Breast epithelium (tissue), 4 donors: ENCODE data around the gene HIGD1B. TPM values are rescaled to one million over a fixed set of nuclear protein-coding genes. Genes with fewer than 3 reads are reported as not detected.

Experiments
- DNase-seq, 2 donors: peaks; one replicate each; pipeline ENCODE4 v3.0.0-alpha.2; 2019; ENCODE audit warnings: low spot score in 2 of 2
- H3K27ac ChIP-seq, 2 donors: fragments of 200-600 bp; sonication (generic) in 1 of 2; one replicate each; pipeline ENCODE4 v1.5.1; 2016 to 2019; ENCODE audit warnings: mild to moderate bottlenecking in 1 of 2
- H3K27me3 ChIP-seq, 2 donors: fragments of 200-600 bp; sonication (generic) in 1 of 2; one replicate each; pipeline versions ENCODE4 v1.5.1 to v1.6.0; 2017 to 2019; ENCODE audit warnings: control low read depth in 1 of 2, mild to moderate bottlenecking in 1 of 2
- H3K36me3 ChIP-seq: fragments of 200-600 bp; one replicate; pipeline ENCODE4 v1.5.1; 2019
- H3K4me1 ChIP-seq, 2 donors: fragments of 200-600 bp; sonication (generic); one replicate each; pipeline ENCODE4 v1.5.1; 2016 to 2019; ENCODE audit warnings: control low read depth in 1 of 2
- H3K4me3 ChIP-seq, 3 donors: fragments of 200-600 bp; sonication (generic); 1 replicate in 2 of 3; 2 replicates in 1 of 3; pipeline ENCODE4 v1.5.1; 2016 to 2019; ENCODE audit warnings: mild to moderate bottlenecking in 3 of 3, moderate library complexity in 2 of 3
- H3K9me3 ChIP-seq, 2 donors: fragments of 200-600 bp; sonication (generic) in 1 of 2; one replicate each; pipeline ENCODE4 v1.5.1; 2016 to 2019; ENCODE audit warnings: control low read depth in 1 of 2
- POLR2A ChIP-seq: fragments of 450-650 bp; IDR thresholded peaks from one replicate; pipeline ENCODE4 v1.6.1; 2016; ENCODE audit warnings: antibody characterized with exemption, mild to moderate bottlenecking, moderate library complexity
- POLR2AphosphoS5 ChIP-seq, 3 donors: sonication (generic); formaldehyde crosslinking; IDR thresholded peaks; one replicate each; pipeline ENCODE4 v1.6.1; 2017; ENCODE audit warnings: antibody characterized with exemption in 3 of 3
- intact Hi-C: fragments of 100-400 bp; cut with DNase I; formaldehyde crosslinking; loops from one replicate; pipeline ENCODE4 v1.15.1; 2023; ENCODE audit warnings: low total_unique reads
- total RNA-seq, 3 donors: library from RNA; depleted of rRNA; stranded (reverse); fragments of >200 nt; gene quantifications; one replicate each; pipeline ENCODE4 v1.1.0, GENCODE V29; 2016
- TF ChIP-seq, protein P1 (sequence below), 3 donors: fragments of 450-650 bp; IDR thresholded peaks; one replicate each; pipeline ENCODE4 v1.5.1; 2016 to 2017; ENCODE audit warnings: antibody characterized with exemption in 3 of 3, mild to moderate bottlenecking in 3 of 3, moderate library complexity in 3 of 3

The HIGD1B gene
- total RNA-seq, 3 donors from 2014 or later: 0.98 to 1.0 TPM; not detected in 1

GRCh38 chr17:44871556-44871955 lies 23.9 kb downstream of the HIGD1B start:
- intact Hi-C loops: loop anchor here (5.0 kb wide), 1 partner anchor 99 kb away; no protein-coding TSS in a partner anchor
- H3K27me3 ChIP-seq: no peaks in the 10 kb centered on the region
- no peaks in the 10 kb centered on the region for H3K4me1 ChIP-seq
- H3K36me3 ChIP-seq: peaks cover 6% of the 10 kb centered on the region
- no peak overlapping the region for H3K27ac ChIP-seq
- no peak for DNase-seq
- H3K9me3 ChIP-seq: no peaks in the 10 kb centered on the region
- TF ChIP-seq POLR2A (no peak), POLR2AphosphoS5 (IDR thresholded peaks at IDR 0.05) (no peak)
- TF ChIP-seq, protein P1, sequence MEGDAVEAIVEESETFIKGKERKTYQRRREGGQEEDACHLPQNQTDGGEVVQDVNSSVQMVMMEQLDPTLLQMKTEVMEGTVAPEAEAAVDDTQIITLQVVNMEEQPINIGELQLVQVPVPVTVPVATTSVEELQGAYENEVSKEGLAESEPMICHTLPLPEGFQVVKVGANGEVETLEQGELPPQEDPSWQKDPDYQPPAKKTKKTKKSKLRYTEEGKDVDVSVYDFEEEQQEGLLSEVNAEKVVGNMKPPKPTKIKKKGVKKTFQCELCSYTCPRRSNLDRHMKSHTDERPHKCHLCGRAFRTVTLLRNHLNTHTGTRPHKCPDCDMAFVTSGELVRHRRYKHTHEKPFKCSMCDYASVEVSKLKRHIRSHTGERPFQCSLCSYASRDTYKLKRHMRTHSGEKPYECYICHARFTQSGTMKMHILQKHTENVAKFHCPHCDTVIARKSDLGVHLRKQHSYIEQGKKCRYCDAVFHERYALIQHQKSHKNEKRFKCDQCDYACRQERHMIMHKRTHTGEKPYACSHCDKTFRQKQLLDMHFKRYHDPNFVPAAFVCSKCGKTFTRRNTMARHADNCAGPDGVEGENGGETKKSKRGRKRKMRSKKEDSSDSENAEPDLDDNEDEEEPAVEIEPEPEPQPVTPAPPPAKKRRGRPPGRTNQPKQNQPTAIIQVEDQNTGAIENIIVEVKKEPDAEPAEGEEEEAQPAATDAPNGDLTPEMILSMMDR (IDR thresholded peaks at IDR 0.05): no peak
- H3K4me3 ChIP-seq: no peak overlapping the region

- H3K9me3 ChIP-seq: no peaks in the 10 kb centered on the region
- DNase-seq: no peak
- intact Hi-C loops: loop anchor here (5.0 kb wide), 1 partner anchor 100 kb away; no protein-coding TSS in a partner anchor
- no peaks in the 10 kb centered on the region for H3K4me1 ChIP-seq
- H3K27me3 ChIP-seq: no peaks in the 10 kb centered on the region
- peaks cover 6% of the 10 kb centered on the region for H3K36me3 ChIP-seq
- no peak overlapping the region for H3K27ac ChIP-seq
- no peak for TF ChIP-seq POLR2A
- no peak for TF ChIP-seq POLR2AphosphoS5 (IDR thresholded peaks at IDR 0.05)
- TF ChIP-seq, protein P1 (IDR thresholded peaks at IDR 0.05): no peak
- no peak overlapping the region for H3K4me3 ChIP-seq
Observed at GRCh38 chr17:44872131-44872768, 24.6 kb downstream of the HIGD1B start.

DNA sequence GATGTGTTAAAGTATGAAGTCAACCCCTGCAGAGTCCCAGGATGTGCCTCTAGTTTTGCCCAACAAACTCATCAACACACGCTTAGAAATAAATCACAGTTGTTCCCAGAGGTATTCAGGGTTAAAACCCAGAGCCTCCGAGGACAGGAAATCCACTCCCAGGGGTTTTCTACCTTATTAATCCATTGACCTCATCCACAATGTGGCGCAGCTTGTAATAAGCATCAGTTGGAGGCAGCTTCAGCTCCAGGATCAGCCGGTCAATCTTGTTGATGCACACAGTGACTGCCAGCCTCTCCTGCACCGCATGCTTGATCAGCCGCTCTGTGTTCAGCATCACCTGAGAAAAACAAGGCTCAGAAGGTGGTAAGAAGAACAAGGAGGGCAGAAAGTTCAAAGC lies 28.1 kb downstream of the HIGD1B start:
- peaks cover 8% of the 10 kb centered on the region for H3K36me3 ChIP-seq
- no peak overlapping the region for H3K4me3 ChIP-seq
- H3K27ac ChIP-seq: no peak overlapping the region
- H3K4me1 ChIP-seq: no peaks in the 10 kb centered on the region
- TF ChIP-seq POLR2AphosphoS5 (IDR thresholded peaks at IDR 0.05) (no peak), POLR2A (no peak)
- TF ChIP-seq, protein P1 (IDR thresholded peaks at IDR 0.05): no peak
- no peaks in the 10 kb centered on the region for H3K9me3 ChIP-seq
- intact Hi-C loops: no loop called here
- DNase-seq: no peak
- no peaks in the 10 kb centered on the region for H3K27me3 ChIP-seq

DNA sequence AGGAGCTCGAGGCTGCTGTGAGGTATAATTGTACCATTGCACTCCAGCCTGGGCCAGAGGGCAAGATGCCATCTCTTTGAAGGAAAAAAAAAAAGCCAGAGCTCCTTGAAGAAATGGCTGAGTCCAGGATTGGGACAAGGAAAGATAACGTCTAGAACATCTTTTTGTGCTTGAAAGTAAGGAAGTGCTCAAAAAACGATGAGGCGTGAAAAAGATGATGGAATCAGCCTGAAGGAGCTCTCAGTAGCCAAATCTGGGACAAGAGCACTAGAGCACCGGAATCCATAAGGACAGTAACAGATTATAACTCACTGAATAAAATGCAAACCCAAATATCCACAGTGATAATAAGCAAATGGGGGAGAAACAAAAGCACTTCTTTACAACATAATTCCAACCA lies 29.4 kb downstream of the HIGD1B start:
- Histone ChIP-seq H3K27me3 (no peaks in the 10 kb centered on the region), H3K27ac (no peak overlapping the region), H3K4me3 (no peak overlapping the region), H3K4me1 (no peaks in the 10 kb centered on the region), H3K9me3 (no peaks in the 10 kb centered on the region), H3K36me3 (peaks cover 9% of the 10 kb centered on the region)
- TF ChIP-seq POLR2AphosphoS5 (IDR thresholded peaks at IDR 0.05) (no peak), POLR2A (no peak)
- TF ChIP-seq, protein P1 (IDR thresholded peaks at IDR 0.05): no peak
- DNase-seq: no peak
- intact Hi-C loops: no loop called here

GRCh38 chr17:44878627-44879221 lies 31.0 kb downstream of the HIGD1B start:
- intact Hi-C loops: no loop called here
- peaks cover 15% of the 10 kb centered on the region for H3K36me3 ChIP-seq

More at GRCh38 chr17:44878627-44879221, 31.0 kb downstream of the HIGD1B start:
- Histone ChIP-seq H3K9me3 (no peaks in the 10 kb centered on the region), H3K4me3 (no peak overlapping the region), H3K27ac (no peak overlapping the region), H3K4me1 (no peaks in the 10 kb centered on the region), H3K27me3 (no peaks in the 10 kb centered on the region)
- no peak for DNase-seq
- TF ChIP-seq POLR2A: no peak
- TF ChIP-seq, protein P1 (IDR thresholded peaks at IDR 0.05): peak; percentile 21 to 30 (median 23)
